NAMALWA (cell line): Measurements from ENCODE around the gene SMS.

Source experiments
- DNase-seq: peaks from one replicate; pipeline ENCODE4 v3.0.0-alpha.2; 2015; ENCODE audit warnings: low spot score

SMS gene

GRCh38 chrX:22039541-22039940 is 99.0 kb downstream of the SMS start:
- DNase-seq, result no peak

DNA sequence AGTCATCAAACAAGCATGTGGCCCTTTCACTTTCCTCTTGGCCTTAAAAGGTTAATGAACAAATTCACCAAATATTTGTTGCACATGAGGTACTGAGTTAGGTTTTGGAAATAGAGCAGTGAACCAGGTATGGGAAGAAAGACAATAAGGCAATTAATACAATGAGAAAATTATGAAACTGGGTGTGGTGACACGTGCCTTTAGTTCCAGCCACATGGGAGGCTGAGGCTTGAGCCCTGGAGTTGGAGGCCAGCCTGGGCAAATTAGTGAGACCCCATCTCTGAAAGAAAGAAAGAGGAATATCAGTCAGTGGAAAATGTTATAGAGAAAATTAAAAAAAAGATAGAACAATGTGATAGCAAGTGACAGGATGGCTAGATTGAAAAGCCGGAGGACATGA is 99.7 kb downstream of the SMS start:
- no peak for DNase-seq

GRCh38 chrX:22041907-22042530 is 101.5 kb downstream of the SMS start:
- DNase-seq, result no peak

GRCh38 chrX:22043872-22044271 is 103.4 kb downstream of the SMS start:
- no peak for DNase-seq
